T-cell (primary cell): ENCODE data around the gene TUBA4A. TPM values are rescaled to one million over a fixed set of nuclear protein-coding genes. Genes with fewer than 3 reads are reported as not detected.
A peak's percentile ranks its signal among the peaks of the same experiment; 100 is the strongest.

Experiments used
- ATAC-seq, 4 experiments: fragments of 200-7000 bp in 3 of 4; fragments of 150-1000 bp in 1 of 4; cut with Tn5 transposase; replicated peaks in 1 of 4; 1 replicate in 3 of 4; 2 replicates in 1 of 4; pipeline ENCODE4 v1.10.0; 2021; ENCODE audit warnings: moderate library complexity in 3 of 4, mild to moderate bottlenecking in 2 of 4, moderate number of reproducible peaks in 1 of 4
- CTCF ChIA-PET, 2 donors: fragments of 300-600 bp; sonication (Branson Sonifier 250); formaldehyde crosslinking; loops; one replicate each; lab custom pipeline; 2022; ENCODE audit warnings: antibody characterized with exemption in 2 of 2; lab: Charles Lee
- POLR2A ChIA-PET, 2 donors: fragments of 300-600 bp; sonication (Branson Sonifier 250); formaldehyde crosslinking; loops; one replicate each; lab custom pipeline; 2022; ENCODE audit warnings: antibody characterized with exemption in 2 of 2; lab: Charles Lee
- DNase-seq, 35 experiments: peaks; one replicate each; pipeline versions ENCODE4 v3.0.0 to v3.0.0-alpha.2; 2013 to 2023
- H3K27ac ChIP-seq: one replicate; pipeline ENCODE4 v1.5.1; 2013; ENCODE audit warnings: low read length
- H3K27me3 ChIP-seq, 2 experiments: replicated peaks in 1 of 2; 1 replicate in 1 of 2; 2 replicates in 1 of 2; pipeline versions ENCODE4 v1.6.1 to v1.7.0; 2013; ENCODE audit warnings: low read length in 1 of 2, mixed read lengths in 1 of 2; ENCODE audit not compliant: control insufficient read depth in 2 of 2, insufficient read depth in 2 of 2; ENCODE audit errors: extremely low read depth in 1 of 2
- H3K36me3 ChIP-seq, 2 donors: 1 replicate in 1 of 2; 2 replicates in 1 of 2; pipeline versions ENCODE4 v1.6.1 to v1.7.0; 2013; ENCODE audit warnings: low read length in 1 of 2; ENCODE audit not compliant: control insufficient read depth in 2 of 2, insufficient read depth in 1 of 2; ENCODE audit errors: extremely low read depth in 1 of 2
- H3K4me1 ChIP-seq, 2 experiments: 1 replicate in 1 of 2; 2 replicates in 1 of 2; pipeline versions ENCODE4 v1.6.1 to v1.7.0; 2013; ENCODE audit warnings: low read length in 2 of 2, mixed read lengths in 1 of 2; ENCODE audit not compliant: insufficient read depth in 2 of 2, control insufficient read depth in 1 of 2; ENCODE audit errors: extremely low read depth in 1 of 2
- H3K4me3 ChIP-seq, 2 donors: 1 replicate in 1 of 2; 2 replicates in 1 of 2; pipeline versions ENCODE4 v1.5.1 to v1.7.0; 2013; ENCODE audit warnings: mild to moderate bottlenecking in 2 of 2, low read length in 1 of 2, moderate library complexity in 1 of 2; ENCODE audit not compliant: control insufficient read depth in 1 of 2; ENCODE audit errors: extremely low read depth in 1 of 2
- H3K9me3 ChIP-seq: 2 replicates; pipeline ENCODE4 v1.7.0; 2013
- H3K27ac Mint-ChIP-seq, 2 donors: one replicate each; pipeline ENCODE4 v1.8.0; 2020 to 2021; ENCODE audit warnings: mild to moderate bottlenecking in 2 of 2, mixed read lengths in 2 of 2
- H3K27me3 Mint-ChIP-seq, 2 donors: one replicate each; pipeline ENCODE4 v1.8.0; 2021 to 2022; ENCODE audit warnings: mixed read lengths in 2 of 2
- H3K36me3 Mint-ChIP-seq: one replicate; pipeline ENCODE4 v1.8.0; 2021; ENCODE audit warnings: mixed read lengths
- H3K4me1 Mint-ChIP-seq, 3 donors: one replicate each; pipeline ENCODE4 v1.8.0; 2020 to 2022; ENCODE audit warnings: mixed read lengths in 3 of 3, mild to moderate bottlenecking in 1 of 3
- H3K4me3 Mint-ChIP-seq, 3 donors: one replicate each; pipeline ENCODE4 v1.8.0; 2020 to 2022; ENCODE audit warnings: mild to moderate bottlenecking in 3 of 3, mixed read lengths in 3 of 3, moderate library complexity in 3 of 3
- H3K9me3 Mint-ChIP-seq, 3 donors: one replicate each; pipeline ENCODE4 v1.8.0; 2020 to 2022; ENCODE audit warnings: mixed read lengths in 3 of 3
- WGBS: methylation state at CpG from one replicate; pipeline ENCODE4 v1.1.5; 2013; ENCODE audit warnings: missing lambda C conversion rate; ENCODE audit not compliant: insufficient coverage; 5-methylcytosine and 5-hydroxymethylcytosine counted together
- total RNA-seq, 35 experiments: library from RNA in 6 of 35; stranded (reverse) in 6 of 35; fragments of 120-200 nt in 1 of 35; gene quantifications; one replicate each; pipeline versions ENCODE4 v1.2.1 to v1.2.4 and lab custom pipeline; 2013 to 2026

TUBA4A gene
- total RNA-seq, 5 donors from 2014 or later (not counting 1 experiment from before 2014, with no cell fraction given): 108 to 196 (median 121) TPM

GRCh38 chr2:219221957-219222518, 31.7 kb downstream of the TUBA4A start:
- Mint-ChIP-seq H3K4me3 (no peak overlapping the region), H3K27me3 (no peaks in the 10 kb centered on the region), H3K4me1 (peaks cover 17 to 30% (median 25%) of the 10 kb centered on the region in 3 donors), H3K9me3 (no peaks in the 10 kb centered on the region), H3K27ac (no peak overlapping the region), H3K36me3 (peaks cover 35% of the 10 kb centered on the region)
- no peaks in the 10 kb centered on the region for H3K9me3 ChIP-seq
- DNase-seq (no peak), ATAC-seq (no peak)
- no peak overlapping the region for H3K27ac ChIP-seq
- H3K36me3 ChIP-seq: peaks cover 21 to 64% of the 10 kb centered on the region in 2 donors
- 98% methylated on average over 10 of the region's 16 CpGs for WGBS
- peaks cover 4 to 26% of the 10 kb centered on the region in 2 experiments for H3K4me1 ChIP-seq
- no peaks in the 10 kb centered on the region for H3K27me3 ChIP-seq
- ChIA-PET CTCF (no interaction called here), POLR2A (interaction anchor here in 1 of 2 donors (0.6 kb wide), 1 partner anchor 24 kb away, joined by 4 read pairs; no protein-coding TSS in a partner anchor)
- no peak overlapping the region for H3K4me3 ChIP-seq

- Histone ChIP-seq H3K4me3 (no peak overlapping the region), H3K9me3 (no peaks in the 10 kb centered on the region), H3K27me3 (no peaks in the 10 kb centered on the region), H3K36me3 (peaks cover 21 to 58% of the 10 kb centered on the region in 2 donors), H3K27ac (no peak overlapping the region), H3K4me1 (peaks cover 4 to 25% of the 10 kb centered on the region in 2 experiments)
- ChIA-PET CTCF (no interaction called here), POLR2A (no interaction called here)
- Mint-ChIP-seq H3K4me3 (no peak overlapping the region), H3K4me1 (peaks cover 18 to 31% (median 22%) of the 10 kb centered on the region in 3 donors), H3K36me3 (peaks cover 31% of the 10 kb centered on the region), H3K27ac (peak overlapping the region in 1 of 2 donors; percentile 39), H3K9me3 (no peaks in the 10 kb centered on the region), H3K27me3 (no peaks in the 10 kb centered on the region)
- ATAC-seq: no peak
- DNase-seq: no peak
- 100% methylated on average over 2 of the region's 19 CpGs for WGBS
These were observed 32.9 kb downstream of the TUBA4A start for GRCh38 chr2:219220652-219221402.

- peaks cover 15 to 29% (median 20%) of the 10 kb centered on the region in 3 donors for H3K4me1 Mint-ChIP-seq
- peaks cover 26% of the 10 kb centered on the region for H3K36me3 Mint-ChIP-seq
- ChIA-PET CTCF (interaction anchor here in 1 of 2 donors (0.9 to 1.7 kb wide), 2 partner anchors 75 to 168 kb away, joined by 4 to 5 read pairs; partner anchors contain the start of gene DNPEP), POLR2A (interaction anchor here in 1 of 2 donors (0.5 kb wide), 1 partner anchor 31 kb away, joined by 3 read pairs; no protein-coding TSS in a partner anchor)
- ATAC-seq (no peak), DNase-seq (no peak)
- peaks cover 21 to 49% of the 10 kb centered on the region in 2 donors for H3K36me3 ChIP-seq
- no peak overlapping the region for H3K27ac ChIP-seq
- H3K9me3 Mint-ChIP-seq: no peaks in the 10 kb centered on the region
- H3K9me3 ChIP-seq: no peaks in the 10 kb centered on the region
- H3K27me3 ChIP-seq: no peaks in the 10 kb centered on the region
- peaks cover 4 to 25% of the 10 kb centered on the region in 2 experiments for H3K4me1 ChIP-seq
- WGBS: 94% methylated on average over 11 of the region's 18 CpGs
- H3K27ac Mint-ChIP-seq: peak overlapping the region in 1 of 2 donors; percentile 12
- no peak overlapping the region for H3K4me3 ChIP-seq
- peak overlapping the region; percentile 21 to 83 (median 76) for H3K4me3 Mint-ChIP-seq
- no peaks in the 10 kb centered on the region for H3K27me3 Mint-ChIP-seq
These were observed 33.8 kb downstream of the TUBA4A start for GRCh38 chr2:219219784-219220532.

- Mint-ChIP-seq H3K27me3 (no peaks in the 10 kb centered on the region), H3K4me3 (peak within 1 kb of the TSS; percentile 76 to 83 (median 78)), H3K36me3 (peaks cover 22% of the 10 kb centered on the region), H3K27ac (peak within 1 kb of the TSS; percentile 69 to 79), H3K4me1 (peaks cover 12 to 26% (median 20%) of the 10 kb centered on the region in 3 donors), H3K9me3 (no peaks in the 10 kb centered on the region)
- DNase-seq (peak; percentile 72 to 90 (median 80)), ATAC-seq (peak; percentile 84 to 90 (median 88))
- 10% methylated on average over 54 of the region's 71 CpGs for WGBS
- H3K27ac ChIP-seq: peak within 1 kb of the TSS; percentile 31
- no peaks in the 10 kb centered on the region for H3K27me3 ChIP-seq
- ChIA-PET POLR2A (interaction anchor here in 1 of 2 donors (0.5 kb wide), 2 partner anchors 32 to 34 kb away, joined by 3 to 4 read pairs; no protein-coding TSS in a partner anchor), CTCF (interaction anchor here (0.9 to 1.7 kb wide), 6 partner anchors 13 to 169 kb away, joined by 3 to 5 read pairs (median 4); partner anchors contain the start of genes DNPEP (in 1 of the 2) and ZFAND2B (in 1 of the 2))
- peak within 1 kb of the TSS; percentile 56 to 67 for H3K4me3 ChIP-seq
- no peaks in the 10 kb centered on the region for H3K9me3 ChIP-seq
- peaks cover 4 to 25% of the 10 kb centered on the region in 2 experiments for H3K4me1 ChIP-seq
- peaks cover 18 to 40% of the 10 kb centered on the region in 2 donors for H3K36me3 ChIP-seq
These were observed 34.7 kb downstream of the TUBA4A start, which contains the start of gene ABCB6 for GRCh38 chr2:219218732-219219701. Gene ABCB6, minus strand, starts transcription at chr2:219218958. Its CDS starts 285 bp downstream, at chr2:219218673.

- Histone ChIP-seq H3K27ac (no peak overlapping the region), H3K36me3 (peaks cover 11 to 35% of the 10 kb centered on the region in 2 donors), H3K27me3 (no peaks in the 10 kb centered on the region), H3K4me1 (peaks cover 4 to 25% of the 10 kb centered on the region in 2 experiments), H3K9me3 (no peaks in the 10 kb centered on the region), H3K4me3 (peak overlapping the region; percentile 56 to 67)
- Mint-ChIP-seq H3K27ac (peak overlapping the region; percentile 69 to 79), H3K4me3 (peak overlapping the region; percentile 76 to 83 (median 78)), H3K9me3 (no peaks in the 10 kb centered on the region), H3K27me3 (no peaks in the 10 kb centered on the region), H3K36me3 (peaks cover 18% of the 10 kb centered on the region), H3K4me1 (peaks cover 12 to 25% (median 20%) of the 10 kb centered on the region in 3 donors)
- POLR2A ChIA-PET: no interaction called here
- peak; percentile 42 to 58 (median 52) for ATAC-seq
- whole genome bisulfite sequencing: 3% methylated on average over 37 of the region's 37 CpGs
- CTCF ChIA-PET: interaction anchor here (0.9 to 1.7 kb wide), 6 partner anchors 23 to 77 kb away, joined by 3 to 5 read pairs (median 4); partner anchors contain the start of gene CNPPD1 (in 1 of the 2)
- peak in 7 of 35 experiments; percentile 12 to 38 (median 22) for DNase-seq
These were observed 35.4 kb downstream of the TUBA4A start for GRCh38 chr2:219218217-219218731.
